ENCODE data around the gene ITGB3.
A peak's percentile ranks its signal among the peaks of the same experiment; 100 is the strongest.
"Not testable (repeated sequence)": the region's sequence is repeated elsewhere in the genome, so short reads cannot be mapped to it uniquely, and the experiment has no call there.

ITGB3 gene

DNA sequence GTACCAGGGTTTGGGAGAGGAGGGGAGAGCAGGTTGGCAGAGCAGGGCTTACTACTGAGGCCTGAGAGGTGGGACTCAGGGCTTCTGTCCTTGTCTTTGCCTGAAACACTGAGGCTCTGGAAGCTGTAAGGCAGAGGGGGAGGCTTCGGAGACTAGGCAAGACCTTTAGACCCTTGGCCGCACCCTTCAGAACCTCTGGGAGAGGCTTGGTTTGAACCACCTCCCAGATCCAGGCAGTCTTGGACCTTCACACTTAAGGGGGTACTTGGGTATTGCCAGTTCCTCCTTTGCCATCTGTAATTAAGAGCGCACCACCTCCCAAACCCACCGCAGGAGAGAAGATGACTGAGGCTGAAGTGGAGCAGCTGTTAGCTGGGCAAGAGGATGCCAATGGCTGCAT is 31.6 kb upstream of the ITGB3 start:
- in situ Hi-C loops (cut with HindIII; ENCODE audit: low sequenced_read_pairs): no loop called here
- DNase-seq (ENCODE audit: low read depth): no peak
- no peak for TF ChIP-seq CTCF (IDR thresholded peaks at IDR 0.05; ENCODE audit: low read depth, low read length, missing control alignments)
- no peak overlapping the region for H3K4me3 ChIP-seq (ENCODE audit: low read depth, low read length)

GRCh38 chr17:47223007-47223406 is 30.6 kb upstream of the ITGB3 start:
- no peak for DNase-seq (ENCODE audit: low read depth)
- TF ChIP-seq CTCF (IDR thresholded peaks at IDR 0.05; ENCODE audit: low read depth, low read length, missing control alignments): no peak
- in situ Hi-C loops (cut with HindIII; ENCODE audit: low sequenced_read_pairs): no loop called here
- H3K4me3 ChIP-seq (ENCODE audit: low read depth, low read length): no peak overlapping the region

DNA sequence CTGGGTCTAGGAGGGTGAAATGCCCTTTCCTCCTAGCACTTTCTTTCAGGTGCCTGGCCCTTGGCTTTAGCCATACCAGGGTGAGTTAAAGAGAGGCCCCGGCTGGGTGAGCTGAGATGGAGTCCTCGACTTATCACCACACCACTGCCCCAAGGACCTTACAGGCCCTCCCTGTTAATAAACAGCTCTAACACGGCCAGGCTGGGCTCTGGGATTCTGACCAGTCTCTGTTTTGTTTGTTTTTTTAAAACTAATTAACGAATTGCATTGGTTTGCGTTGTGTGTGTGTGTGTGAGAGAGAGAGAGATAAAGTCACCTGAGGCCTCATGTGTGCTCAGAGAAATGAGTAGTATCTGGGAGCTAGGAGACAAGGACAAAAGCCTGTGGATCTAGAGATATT is 30.2 kb upstream of the ITGB3 start:
- TF ChIP-seq CTCF (IDR thresholded peaks at IDR 0.05; ENCODE audit: low read depth, low read length, missing control alignments): no peak
- no peak for DNase-seq (ENCODE audit: low read depth)
- no peak overlapping the region for H3K4me3 ChIP-seq (ENCODE audit: low read depth, low read length)
- in situ Hi-C loops (cut with HindIII; ENCODE audit: low sequenced_read_pairs): no loop called here

- H3K4me3 ChIP-seq (ENCODE audit: low read depth, low read length); in situ Hi-C loops (cut with HindIII; ENCODE audit: low sequenced_read_pairs); DNase-seq (ENCODE audit: low read depth): not testable (repeated sequence)
These were observed 29.6 kb upstream of the ITGB3 start for GRCh38 chr17:47224077-47224476.

DNA sequence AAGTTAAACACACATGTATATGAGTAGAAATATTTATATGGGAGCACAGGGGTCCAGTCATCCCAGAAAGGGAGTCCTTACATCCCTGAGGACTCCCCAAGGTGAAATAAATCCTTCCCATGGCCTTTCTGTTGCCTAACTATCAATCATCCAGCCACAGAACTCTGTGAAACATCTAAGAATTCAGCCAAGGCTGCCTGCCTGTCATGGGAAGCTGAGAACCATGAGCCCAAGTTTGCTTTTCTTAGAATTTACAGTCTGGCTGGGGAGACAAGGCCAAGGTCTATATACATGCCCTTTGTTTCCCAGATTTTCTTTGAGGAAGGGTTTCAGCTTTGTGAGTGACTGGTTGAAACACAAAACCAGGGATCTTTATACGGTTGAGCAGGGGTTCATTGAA is 28.7 kb upstream of the ITGB3 start:
- no peak overlapping the region for H3K4me3 ChIP-seq (ENCODE audit: low read depth, low read length)
- no peak for TF ChIP-seq CTCF (IDR thresholded peaks at IDR 0.05; ENCODE audit: low read depth, low read length, missing control alignments)
- no peak for DNase-seq (ENCODE audit: low read depth)
- in situ Hi-C loops (cut with HindIII; ENCODE audit: low sequenced_read_pairs): no loop called here

DNA sequence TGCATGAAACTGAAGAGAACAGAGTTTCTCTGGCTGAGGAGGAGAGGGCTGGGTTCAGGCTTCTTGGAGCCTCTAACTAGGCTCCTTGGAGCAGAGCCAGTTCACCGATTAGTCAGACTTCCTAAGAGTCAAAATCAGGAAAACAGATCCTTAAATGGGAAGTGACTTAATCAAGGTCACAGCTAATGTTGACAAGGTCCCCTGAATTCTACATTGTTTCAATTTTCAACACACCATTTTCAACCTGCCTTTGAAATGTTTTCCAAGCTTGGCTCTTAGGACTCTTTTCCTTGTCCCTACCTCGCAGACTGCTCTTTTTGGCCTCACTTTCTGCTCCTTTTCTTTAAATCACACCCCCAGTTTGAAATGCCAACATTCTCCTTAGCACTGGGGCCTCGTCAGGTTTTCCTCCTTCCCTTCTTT is 28.2 kb upstream of the ITGB3 start:
- in situ Hi-C loops (cut with HindIII; ENCODE audit: low sequenced_read_pairs): no loop called here
- DNase-seq (ENCODE audit: low read depth): peak; percentile 62
- TF ChIP-seq CTCF (IDR thresholded peaks at IDR 0.05; ENCODE audit: low read depth, low read length, missing control alignments): no peak
- no peak overlapping the region for H3K4me3 ChIP-seq (ENCODE audit: low read depth, low read length)

DNA sequence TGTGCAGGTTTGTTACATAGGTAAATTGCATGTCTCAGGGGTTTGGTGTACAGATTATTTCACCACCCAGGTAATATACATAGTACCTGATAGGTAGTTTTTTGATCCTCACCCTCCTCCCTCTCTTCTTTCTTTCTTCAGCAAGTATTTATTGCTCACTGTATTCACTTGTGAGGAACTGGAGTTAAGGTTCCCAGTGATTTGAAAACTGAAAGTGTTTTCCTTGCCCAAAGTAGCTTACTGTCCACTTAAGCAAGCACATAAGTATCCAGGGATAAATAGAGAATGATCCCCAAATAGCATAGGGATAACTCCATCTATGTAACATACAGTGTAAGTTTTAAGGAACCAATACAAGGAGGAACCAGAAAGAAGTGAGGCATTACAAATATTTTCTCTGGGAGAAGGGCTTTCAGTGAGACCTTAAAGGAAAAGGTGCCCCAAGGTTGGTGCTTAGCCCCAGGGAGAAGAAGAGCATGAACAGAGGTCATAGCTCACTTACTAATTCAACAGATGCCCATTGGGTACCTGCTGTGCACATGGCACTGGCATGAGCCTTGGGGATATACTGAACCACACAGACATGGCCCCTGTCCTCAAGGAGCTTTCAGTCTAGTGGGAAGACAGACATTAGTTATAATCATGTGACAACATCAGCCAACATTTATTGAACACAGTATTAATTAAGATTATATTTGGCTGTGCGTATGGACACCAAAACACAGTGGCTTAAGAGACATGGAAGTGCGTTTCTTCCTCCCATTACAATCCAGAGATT is 27.5 kb upstream of the ITGB3 start:
- in situ Hi-C loops (cut with HindIII; ENCODE audit: low sequenced_read_pairs): no loop called here
- no peak overlapping the region for H3K4me3 ChIP-seq (ENCODE audit: low read depth, low read length)
- no peak for TF ChIP-seq CTCF (IDR thresholded peaks at IDR 0.05; ENCODE audit: low read depth, low read length, missing control alignments)
- no peak for DNase-seq (ENCODE audit: low read depth)
